Keratinocyte (primary cell): ENCODE measurements around the gene ITGB3. TPM values are rescaled to one million over a fixed set of nuclear protein-coding genes. Genes with fewer than 3 reads are reported as not detected.
A peak's percentile ranks its signal among the peaks of the same experiment; 100 is the strongest.

Experiments
- DNase-seq: peaks from one replicate; pipeline ENCODE4 v3.0.0-alpha.2; 2011; ENCODE audit warnings: low read depth, missing footprints, low spot score
- FAIRE-seq: peaks from 2 replicates; lab custom pipeline; 2011; peaks lifted over from hg19 to GRCh38; lab: Jason Lieb, UNC
- H2AFZ ChIP-seq: 2 replicates; pipeline ENCODE4 v1.6.0; 2012; ENCODE audit warnings: low read length, control low read depth, inconsistent platforms; ENCODE audit not compliant: control insufficient read depth
- H3K27ac ChIP-seq: 2 replicates; pipeline ENCODE4 v1.5.1; 2011; ENCODE audit warnings: low read length; ENCODE audit not compliant: control insufficient read depth, insufficient read depth
- H3K27me3 ChIP-seq: 3 replicates; pipeline ENCODE4 v1.6.0; 2011; ENCODE audit warnings: low read length; ENCODE audit not compliant: control insufficient read depth, insufficient read depth; ENCODE audit errors: extremely low read depth
- H3K36me3 ChIP-seq, 2 experiments: 2 replicates in 1 of 2; 3 replicates in 1 of 2; pipeline ENCODE4 v1.5.1; 2011; ENCODE audit warnings: low read length in 2 of 2, mild to moderate bottlenecking in 1 of 2; ENCODE audit not compliant: control insufficient read depth in 2 of 2, insufficient read depth in 2 of 2; ENCODE audit errors: extremely low read depth in 1 of 2
- H3K4me1 ChIP-seq: 3 replicates; pipeline ENCODE4 v1.5.1; 2011; ENCODE audit warnings: low read length; ENCODE audit not compliant: control insufficient read depth, insufficient read depth; ENCODE audit errors: extremely low read depth
- H3K4me2 ChIP-seq: 3 replicates; pipeline ENCODE4 v1.6.0; 2011; ENCODE audit warnings: low read depth, low read length; ENCODE audit not compliant: control insufficient read depth, insufficient read depth; ENCODE audit errors: extremely low read depth
- H3K4me3 ChIP-seq, 3 experiments: fragments of 200-600 bp in 1 of 3; sonication (generic) in 1 of 3; 2 replicates in 2 of 3; 3 replicates in 1 of 3; pipeline ENCODE4 v1.5.1; 2011 to 2016; ENCODE audit warnings: low read length in 3 of 3, mild to moderate bottlenecking in 3 of 3, control low read depth in 2 of 3, inconsistent platforms in 1 of 3, low read depth in 1 of 3, mixed read lengths in 1 of 3, mixed run types in 1 of 3, moderate library complexity in 1 of 3; ENCODE audit not compliant: control insufficient read depth in 2 of 3, insufficient read depth in 2 of 3; ENCODE audit errors: extremely low read depth in 1 of 3
- H3K79me2 ChIP-seq: 2 replicates; pipeline ENCODE4 v1.6.0; 2012; ENCODE audit warnings: low read length; ENCODE audit not compliant: control insufficient read depth, insufficient read depth
- H3K9ac ChIP-seq: 3 replicates; pipeline ENCODE4 v1.6.0; 2011; ENCODE audit warnings: low read length; ENCODE audit not compliant: control insufficient read depth, insufficient read depth; ENCODE audit errors: extremely low read depth
- H3K9me1 ChIP-seq: 3 replicates; pipeline ENCODE4 v1.6.0; 2011; ENCODE audit warnings: low read length; ENCODE audit not compliant: control insufficient read depth, insufficient read depth; ENCODE audit errors: extremely low read depth
- H3K9me3 ChIP-seq: 2 replicates; pipeline ENCODE4 v1.5.1; 2012; ENCODE audit warnings: low read depth, low read length; ENCODE audit not compliant: control insufficient read depth
- H4K20me1 ChIP-seq: 3 replicates; pipeline ENCODE4 v1.6.0; 2011; ENCODE audit warnings: low read length; ENCODE audit not compliant: control insufficient read depth, insufficient read depth; ENCODE audit errors: extremely low read depth
- EZH2 ChIP-seq: IDR thresholded peaks from one replicate; pipeline ENCODE4 v1.6.1; 2012; ENCODE audit warnings: inconsistent platforms, mild to moderate bottlenecking, low read length, moderate library complexity
- dilution Hi-C: fragments of 300-500 bp; cut with MboI; formaldehyde crosslinking; loops from one replicate; pipeline ENCODE4 v1.7.0; 2020; ENCODE audit warnings: low sequenced_read_pairs; ENCODE audit not compliant: extremely low pct_ligation_motif_present
- polyA plus RNA-seq, 5 experiments: library from polyadenylated mRNA; depleted of rRNA in 3 of 5; stranded (reverse) in 3 of 5; stranded (forward) in 1 of 5; unstranded in 1 of 5; fragments of >200 nt; gene quantifications; 1 replicate in 1 of 5; 2 replicates in 3 of 5; 3 replicates in 1 of 5; pipeline versions ENCODE4 v1.2.1 to v1.2.3, GENCODE V29; 2011 to 2012; ENCODE audit warnings: missing spikeins in 2 of 5, low read depth in 1 of 5, low replicate concordance in 1 of 5
- TF ChIP-seq, protein P1 (sequence below), 3 experiments: IDR thresholded peaks in 1 of 3; conservative IDR thresholded peaks in 1 of 3; optimal IDR thresholded peaks in 1 of 3; 2 replicates in 2 of 3; 3 replicates in 1 of 3; pipeline versions ENCODE3 to v1.5.1; 2011; ENCODE audit warnings: low read length in 3 of 3, mild to moderate bottlenecking in 3 of 3, moderate library complexity in 2 of 3, control low read depth in 1 of 3, inconsistent platforms in 1 of 3; ENCODE audit not compliant: insufficient read depth in 2 of 3; ENCODE audit errors: extremely low read depth in 1 of 3

Gene ITGB3
- polyA plus RNA-seq, 1 donor (not counting 4 experiments of a cell fraction or from before 2014, with no cell fraction given): not detected

DNA sequence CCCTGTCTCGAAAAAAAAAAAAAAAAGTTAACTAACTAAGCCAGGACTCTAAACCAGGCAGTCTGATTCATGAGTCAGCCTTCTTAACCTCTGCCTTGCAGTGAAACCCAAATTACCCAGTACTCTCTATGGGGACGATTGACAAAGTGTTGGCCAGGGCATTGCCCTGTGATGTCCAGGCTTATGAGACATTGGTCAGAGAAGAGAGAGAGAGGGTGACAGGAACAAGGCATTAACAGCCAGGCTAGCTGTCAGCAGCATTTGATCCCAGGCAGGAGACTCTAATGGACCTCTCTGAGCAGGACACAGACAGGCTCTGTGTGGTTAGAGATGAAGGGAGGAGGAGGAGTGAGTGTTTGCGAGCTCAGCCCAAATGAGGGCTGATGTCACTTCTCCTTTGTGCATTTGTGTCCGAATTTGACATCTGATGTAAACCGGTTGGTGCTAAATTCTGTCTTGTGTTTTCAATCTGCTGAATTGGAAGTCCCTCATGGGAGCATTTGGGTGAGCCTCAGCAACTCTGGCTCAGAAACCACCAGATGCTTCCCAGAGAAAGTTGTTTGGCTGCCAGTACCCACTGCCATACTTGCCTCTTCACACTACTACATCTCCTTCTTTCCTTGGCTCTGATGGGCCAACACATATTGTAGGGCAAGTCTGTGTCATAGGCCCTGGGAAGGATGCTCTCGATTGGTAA lies 48.8 kb upstream of the ITGB3 start:
- H3K79me2 ChIP-seq: no peaks in the 10 kb centered on the region
- H3K4me3 ChIP-seq: peak overlapping the region in 1 of 3 experiments; percentile 35
- H3K27ac ChIP-seq: no peak overlapping the region
- H3K4me1 ChIP-seq: peaks cover 11% of the 10 kb centered on the region
- no peaks in the 10 kb centered on the region for H3K27me3 ChIP-seq
- dilution Hi-C loops: no loop called here
- peak overlapping the region; percentile 82 for H2AFZ ChIP-seq
- no peak for DNase-seq
- FAIRE-seq: no peak
- no peaks in the 10 kb centered on the region for H3K36me3 ChIP-seq
- no peaks in the 10 kb centered on the region for H4K20me1 ChIP-seq
- H3K4me2 ChIP-seq: peak overlapping the region; percentile 67
- no peak for TF ChIP-seq EZH2
- TF ChIP-seq, protein P1, sequence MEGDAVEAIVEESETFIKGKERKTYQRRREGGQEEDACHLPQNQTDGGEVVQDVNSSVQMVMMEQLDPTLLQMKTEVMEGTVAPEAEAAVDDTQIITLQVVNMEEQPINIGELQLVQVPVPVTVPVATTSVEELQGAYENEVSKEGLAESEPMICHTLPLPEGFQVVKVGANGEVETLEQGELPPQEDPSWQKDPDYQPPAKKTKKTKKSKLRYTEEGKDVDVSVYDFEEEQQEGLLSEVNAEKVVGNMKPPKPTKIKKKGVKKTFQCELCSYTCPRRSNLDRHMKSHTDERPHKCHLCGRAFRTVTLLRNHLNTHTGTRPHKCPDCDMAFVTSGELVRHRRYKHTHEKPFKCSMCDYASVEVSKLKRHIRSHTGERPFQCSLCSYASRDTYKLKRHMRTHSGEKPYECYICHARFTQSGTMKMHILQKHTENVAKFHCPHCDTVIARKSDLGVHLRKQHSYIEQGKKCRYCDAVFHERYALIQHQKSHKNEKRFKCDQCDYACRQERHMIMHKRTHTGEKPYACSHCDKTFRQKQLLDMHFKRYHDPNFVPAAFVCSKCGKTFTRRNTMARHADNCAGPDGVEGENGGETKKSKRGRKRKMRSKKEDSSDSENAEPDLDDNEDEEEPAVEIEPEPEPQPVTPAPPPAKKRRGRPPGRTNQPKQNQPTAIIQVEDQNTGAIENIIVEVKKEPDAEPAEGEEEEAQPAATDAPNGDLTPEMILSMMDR (optimal IDR thresholded peaks at IDR 0.05 in 1 of 3, IDR thresholded peaks at IDR 0.05 in 1 of 3, conservative IDR thresholded peaks at IDR 0.05 in 1 of 3; ENCODE audit: extremely low read depth in 1 of 3, insufficient read depth in 2 of 3, low read length in 3 of 3): no peak
- no peak overlapping the region for H3K9ac ChIP-seq
- H3K9me3 ChIP-seq: no peaks in the 10 kb centered on the region
- no peaks in the 10 kb centered on the region for H3K9me1 ChIP-seq

DNA sequence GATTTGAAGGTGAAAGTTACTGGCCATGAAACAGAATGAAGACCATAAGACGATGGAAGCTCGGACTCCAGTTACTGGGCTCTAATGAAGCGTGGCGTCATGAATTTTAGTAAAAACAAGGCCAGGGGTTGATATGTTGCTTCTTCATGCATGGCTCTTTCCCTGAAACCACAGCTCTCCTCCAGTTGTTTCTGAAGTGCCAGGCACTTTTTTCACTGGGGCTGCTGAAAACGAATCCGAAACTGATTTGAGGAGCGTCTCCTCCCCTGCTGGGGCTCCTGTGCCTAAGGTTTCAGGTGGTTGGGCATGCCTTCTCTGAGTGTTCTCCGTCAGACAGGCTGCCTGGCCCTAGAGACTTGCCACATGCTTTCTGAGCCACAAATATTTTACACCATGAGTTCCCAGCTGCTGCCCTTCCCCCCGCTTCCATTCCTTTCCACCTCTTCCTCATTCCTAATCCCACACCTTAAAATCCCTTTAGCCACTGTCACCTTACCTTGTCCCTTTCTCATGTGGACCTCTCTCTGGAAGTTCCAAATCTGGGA lies 48.1 kb upstream of the ITGB3 start:
- Histone ChIP-seq H3K4me3 (peak overlapping the region in 1 of 3 experiments; percentile 35), H3K36me3 (no peaks in the 10 kb centered on the region), H3K79me2 (no peaks in the 10 kb centered on the region), H3K27me3 (no peaks in the 10 kb centered on the region), H2AFZ (peak overlapping the region; percentile 82), H4K20me1 (no peaks in the 10 kb centered on the region), H3K4me1 (peaks cover 11% of the 10 kb centered on the region), H3K9ac (no peak overlapping the region), H3K9me1 (no peaks in the 10 kb centered on the region), H3K4me2 (peak overlapping the region; percentile 67), H3K9me3 (no peaks in the 10 kb centered on the region), H3K27ac (no peak overlapping the region)
- DNase-seq (no peak), FAIRE-seq (no peak)
- TF ChIP-seq, protein P1 (optimal IDR thresholded peaks at IDR 0.05 in 1 of 3, IDR thresholded peaks at IDR 0.05 in 1 of 3, conservative IDR thresholded peaks at IDR 0.05 in 1 of 3; ENCODE audit: extremely low read depth in 1 of 3, insufficient read depth in 2 of 3, low read length in 3 of 3): no peak
- TF ChIP-seq EZH2: no peak
- dilution Hi-C loops: no loop called here
